Measurements from ENCODE around the gene SORCS2. TPM values are rescaled to one million over a fixed set of nuclear protein-coding genes. Genes with fewer than 3 reads are reported as not detected.

Gene SORCS2
- total RNA-seq, 1 experiment from 2014 or later: 4.1 TPM

DNA sequence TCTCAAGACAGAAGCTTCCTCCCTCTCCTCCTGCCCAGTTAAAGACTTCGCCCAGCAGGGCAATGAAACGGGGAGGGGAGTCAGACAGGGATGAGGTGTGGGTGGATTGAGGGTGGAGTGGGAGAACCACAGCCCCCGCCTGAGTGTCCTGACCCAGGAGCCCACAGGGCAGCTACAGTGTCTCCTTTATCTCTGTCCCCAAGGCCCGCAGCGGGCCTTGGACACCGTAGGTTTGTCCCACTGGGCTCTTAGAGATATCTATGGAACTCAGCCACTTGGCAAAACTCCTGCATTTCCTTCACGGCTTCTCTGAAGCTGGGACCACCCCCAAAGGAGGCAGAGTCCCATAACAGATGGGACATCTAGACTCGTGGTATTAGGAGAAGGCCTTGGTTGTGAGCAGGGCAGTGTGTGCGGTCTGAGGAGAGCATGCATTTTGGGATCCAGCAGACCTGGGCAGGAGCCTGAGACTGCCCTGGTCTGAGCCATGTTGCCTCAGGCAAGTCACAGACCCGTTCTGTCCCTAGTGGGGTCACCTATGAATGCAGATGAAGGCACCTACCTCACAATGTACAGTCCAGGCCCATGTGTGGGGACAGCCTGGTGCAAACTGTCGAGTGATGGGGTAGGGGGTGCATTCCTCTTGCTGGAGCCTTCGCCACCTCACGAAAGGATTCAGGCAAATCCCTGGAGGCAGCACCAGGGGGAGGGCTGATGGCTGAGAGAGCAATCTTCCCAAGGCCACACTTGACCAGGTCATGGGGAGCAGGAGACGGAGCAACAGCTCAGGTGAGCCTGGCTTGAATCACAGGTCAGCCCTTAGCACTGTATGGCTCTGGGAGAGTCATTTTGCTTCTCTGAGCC lies 468.1 kb downstream of the SORCS2 start:
- DNase-seq (no peak), ATAC-seq (no peak)
- Histone ChIP-seq H3K79me2 (ENCODE audit: low read length) (no peaks in the 10 kb centered on the region), H3K36me3 (ENCODE audit: low read depth, low read length) (no peaks in the 10 kb centered on the region), H3K27me3 (ENCODE audit: low read length) (no peaks in the 10 kb centered on the region), H3K4me1 (ENCODE audit: insufficient read depth, low read length) (no peaks in the 10 kb centered on the region), H3K4me2 (ENCODE audit: low read length) (no peak overlapping the region), H3K4me3 (ENCODE audit: low read length) (no peak overlapping the region), H2AFZ (ENCODE audit: low read length) (no peak overlapping the region), H3F3A (ENCODE audit: low read length, unreplicated experiment) (no peaks in the 10 kb centered on the region), H3K9me3 (ENCODE audit: low read length) (no peaks in the 10 kb centered on the region), H3K9me2 (replicated peaks; ENCODE audit: low read length) (no peaks in the 10 kb centered on the region), H3K9ac (ENCODE audit: low read length) (no peak overlapping the region), H4K20me1 (ENCODE audit: low read length) (no peaks in the 10 kb centered on the region), H3K27ac (ENCODE audit: low read length) (no peak overlapping the region)
- CTCF ChIA-PET: no interaction called here
- intact Hi-C loops (cut with micrococcal nuclease): no loop called here
- POLR2A ChIA-PET (ENCODE audit: unreplicated experiment): no interaction called here
- no peak for TF ChIP-seq EZH2 (IDR thresholded peaks at IDR 0.05; ENCODE audit: low read length, unreplicated experiment)
- no peak for TF ChIP-seq EZH2phosphoT487 (IDR thresholded peaks at IDR 0.05; ENCODE audit: borderline replicate concordance, low read length)
- no peak for TF ChIP-seq CTCF (conservative IDR thresholded peaks at IDR 0.05; ENCODE audit: low read depth, low read length)
- BruUV-seq (replicated peaks): no TSS peak

DNA sequence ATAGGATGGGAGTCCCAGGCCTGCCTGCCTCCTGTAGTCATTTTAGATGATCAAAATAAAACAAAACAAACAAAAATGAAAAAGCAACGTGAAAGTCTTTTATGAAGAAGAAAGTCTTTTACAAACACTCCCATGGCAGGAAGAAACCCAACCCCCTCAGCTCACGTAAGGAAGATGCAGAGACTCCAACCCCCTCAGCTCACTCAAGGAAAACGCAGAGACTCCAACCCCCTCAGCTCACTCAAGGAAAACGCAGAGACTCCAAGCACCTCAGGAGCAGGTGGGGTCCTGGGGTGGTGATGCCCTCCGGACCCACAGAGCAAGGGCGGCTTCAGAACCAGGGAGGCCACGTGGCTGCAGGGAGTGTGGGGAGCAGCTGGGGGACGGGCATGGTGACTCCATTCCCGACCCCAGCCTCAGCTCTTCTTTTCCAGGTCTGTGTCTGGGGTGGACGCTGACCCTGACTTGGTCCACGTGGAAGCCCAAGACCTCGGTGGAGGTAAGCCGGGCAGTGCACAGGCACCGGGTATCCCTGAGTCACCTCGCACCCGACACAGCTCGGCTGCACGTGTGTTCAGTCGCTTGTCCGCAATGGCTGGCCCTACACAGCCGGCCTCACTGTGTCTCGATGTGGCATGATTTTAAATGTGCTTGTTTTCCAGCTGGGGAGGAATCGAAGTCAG lies 468.9 kb downstream of the SORCS2 start:
- CTCF ChIA-PET: no interaction called here
- Histone ChIP-seq H3K4me2 (ENCODE audit: low read length) (no peak overlapping the region), H3K27ac (ENCODE audit: low read length) (no peak overlapping the region), H3K9ac (ENCODE audit: low read length) (no peak overlapping the region), H3F3A (ENCODE audit: low read length, unreplicated experiment) (no peaks in the 10 kb centered on the region), H3K4me3 (ENCODE audit: low read length) (no peak overlapping the region), H3K79me2 (ENCODE audit: low read length) (no peaks in the 10 kb centered on the region), H3K4me1 (ENCODE audit: insufficient read depth, low read length) (no peaks in the 10 kb centered on the region), H3K9me3 (ENCODE audit: low read length) (no peaks in the 10 kb centered on the region), H3K36me3 (ENCODE audit: low read depth, low read length) (no peaks in the 10 kb centered on the region), H2AFZ (ENCODE audit: low read length) (no peak overlapping the region), H3K27me3 (ENCODE audit: low read length) (no peaks in the 10 kb centered on the region), H3K9me2 (replicated peaks; ENCODE audit: low read length) (no peaks in the 10 kb centered on the region), H4K20me1 (ENCODE audit: low read length) (no peaks in the 10 kb centered on the region)
- DNase-seq (no peak), ATAC-seq (no peak)
- TF ChIP-seq CTCF (conservative IDR thresholded peaks at IDR 0.05; ENCODE audit: low read depth, low read length) (no peak), EZH2phosphoT487 (IDR thresholded peaks at IDR 0.05; ENCODE audit: borderline replicate concordance, low read length) (no peak), EZH2 (IDR thresholded peaks at IDR 0.05; ENCODE audit: low read length, unreplicated experiment) (no peak)
- intact Hi-C loops (cut with micrococcal nuclease): no loop called here
- no TSS peak for BruUV-seq (replicated peaks)
- POLR2A ChIA-PET (ENCODE audit: unreplicated experiment): interaction anchor here (0.6 kb wide), 1 partner anchor 261 kb away, joined by 38 read pairs; no protein-coding TSS in a partner anchor

All from PC-3 (cell line).